HG02885 (cell line): ENCODE data around the gene AURKAIP1.
"Not testable (repeated sequence)": the region's sequence is repeated elsewhere in the genome, so short reads cannot be mapped to it uniquely, and the experiment has no call there.

Experiments used
- ATAC-seq: cut with Tn5 transposase; IDR thresholded peaks from one replicate; pipeline ENCODE4 v1.9.1; 2021; ENCODE audit warnings: mild to moderate bottlenecking; ENCODE audit not compliant: unreplicated experiment, poor library complexity

AURKAIP1 gene

DNA sequence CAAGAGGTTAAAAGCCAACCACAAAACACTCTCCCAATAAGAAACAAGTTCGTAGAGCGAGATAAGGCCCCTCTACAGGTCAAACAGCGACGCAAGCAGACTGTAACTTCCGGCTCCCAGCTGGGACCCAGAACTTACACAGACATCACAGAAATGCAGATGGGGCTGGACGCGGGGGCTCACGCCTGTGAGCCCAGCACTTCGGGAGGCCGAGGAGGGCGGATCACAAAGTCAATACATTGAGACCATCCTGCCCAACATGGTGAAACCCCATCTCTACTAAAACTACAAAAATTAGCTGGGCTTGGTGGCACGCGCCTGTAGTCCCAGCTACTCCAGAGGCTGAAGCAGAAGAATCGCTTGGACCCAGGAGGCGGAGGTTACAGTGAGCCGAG is 13.1 kb upstream of the AURKAIP1 start:
- ATAC-seq: no peak

DNA sequence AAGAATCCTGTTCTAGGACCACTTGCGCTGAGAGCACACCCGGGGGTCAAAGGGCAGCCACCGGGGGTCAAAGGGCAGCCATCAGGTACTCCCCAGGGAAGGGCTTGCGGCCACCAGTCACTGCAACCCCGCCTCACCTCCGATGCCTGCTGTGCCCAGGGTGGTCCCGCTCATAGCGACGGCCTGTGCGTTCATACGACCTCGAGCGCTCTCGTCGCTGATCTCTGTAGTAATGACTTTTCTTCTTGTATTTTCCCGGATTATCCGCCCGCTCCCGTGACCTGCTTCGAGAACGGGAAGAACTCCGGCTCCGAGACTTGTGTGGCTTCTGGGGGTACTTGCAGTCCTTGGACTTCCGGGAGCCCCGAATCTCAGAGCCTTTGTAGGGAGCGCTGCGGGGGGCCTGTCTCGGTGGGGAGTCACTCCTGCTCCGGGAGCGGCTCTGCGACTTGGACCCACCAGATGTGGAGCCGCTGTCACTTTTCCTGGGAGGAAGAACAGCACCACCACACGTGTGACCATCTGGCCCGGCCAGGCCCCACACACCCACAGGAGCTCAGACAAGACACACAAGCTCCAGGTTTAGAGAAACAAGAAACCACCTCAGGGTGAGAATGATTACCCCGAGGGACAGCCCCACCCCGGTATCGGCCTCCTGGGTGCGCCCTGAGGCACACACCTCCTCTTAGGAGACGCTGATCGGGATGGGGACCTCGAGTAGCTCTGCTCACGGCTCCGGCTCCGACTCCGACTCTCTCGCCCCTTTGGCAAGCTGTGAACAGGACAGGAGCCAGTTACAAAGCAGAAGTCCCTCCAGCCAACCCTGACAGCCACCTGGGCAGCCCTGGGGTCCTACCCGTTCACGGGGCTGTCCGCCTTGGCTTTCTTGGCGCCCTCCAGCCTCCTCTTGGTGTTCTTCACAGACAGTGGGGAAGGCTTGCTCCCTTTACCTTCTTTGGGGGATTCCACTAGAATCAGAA is 12.4 kb upstream of the AURKAIP1 start:
- no peak for ATAC-seq

- ATAC-seq: no peak
These were observed 10.9 kb upstream of the AURKAIP1 start for GRCh38 chr1:1385931-1386330.

DNA sequence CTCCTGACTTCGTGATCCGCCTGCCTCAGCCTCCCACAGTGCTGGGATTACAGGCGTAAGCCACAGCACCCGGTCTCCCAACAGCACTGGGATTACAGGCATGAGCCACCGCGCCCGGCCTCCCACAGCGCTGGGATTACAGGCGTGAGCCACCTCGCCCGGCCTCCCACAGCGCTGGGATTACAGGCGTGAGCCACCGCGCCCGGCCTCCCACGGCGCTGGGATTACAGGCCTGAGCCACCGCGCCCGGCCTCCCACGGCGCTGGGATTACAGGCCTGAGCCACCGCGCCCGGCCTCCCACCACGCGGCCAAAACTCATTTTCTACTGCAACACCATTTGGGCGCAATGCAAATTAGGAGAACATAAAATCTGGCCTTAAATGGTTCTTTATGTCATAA is 10.3 kb upstream of the AURKAIP1 start:
- ATAC-seq: not testable (repeated sequence)

GRCh38 chr1:1381294-1381693 is 6.3 kb upstream of the AURKAIP1 start:
- no peak for ATAC-seq

DNA sequence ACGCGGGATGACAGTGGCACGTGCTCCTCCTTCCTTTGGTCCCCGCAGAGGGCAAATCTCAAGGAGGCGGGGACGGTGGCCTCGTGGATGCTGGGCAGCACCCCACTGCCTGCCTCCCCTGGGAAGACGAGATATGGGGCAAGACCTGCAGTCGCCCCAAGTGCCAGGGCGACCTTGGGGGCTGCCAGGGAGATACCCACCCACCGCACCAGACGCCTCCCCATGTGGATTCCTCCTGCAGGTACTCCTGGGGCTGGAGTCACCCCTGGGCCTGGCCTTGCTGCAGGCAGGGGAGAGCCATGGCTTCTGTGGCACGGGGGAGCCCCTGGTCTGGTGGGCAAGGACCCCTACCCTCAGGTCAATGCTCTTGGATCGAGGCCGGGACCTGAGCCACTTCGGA is 5.9 kb upstream of the AURKAIP1 start:
- ATAC-seq: no peak

DNA sequence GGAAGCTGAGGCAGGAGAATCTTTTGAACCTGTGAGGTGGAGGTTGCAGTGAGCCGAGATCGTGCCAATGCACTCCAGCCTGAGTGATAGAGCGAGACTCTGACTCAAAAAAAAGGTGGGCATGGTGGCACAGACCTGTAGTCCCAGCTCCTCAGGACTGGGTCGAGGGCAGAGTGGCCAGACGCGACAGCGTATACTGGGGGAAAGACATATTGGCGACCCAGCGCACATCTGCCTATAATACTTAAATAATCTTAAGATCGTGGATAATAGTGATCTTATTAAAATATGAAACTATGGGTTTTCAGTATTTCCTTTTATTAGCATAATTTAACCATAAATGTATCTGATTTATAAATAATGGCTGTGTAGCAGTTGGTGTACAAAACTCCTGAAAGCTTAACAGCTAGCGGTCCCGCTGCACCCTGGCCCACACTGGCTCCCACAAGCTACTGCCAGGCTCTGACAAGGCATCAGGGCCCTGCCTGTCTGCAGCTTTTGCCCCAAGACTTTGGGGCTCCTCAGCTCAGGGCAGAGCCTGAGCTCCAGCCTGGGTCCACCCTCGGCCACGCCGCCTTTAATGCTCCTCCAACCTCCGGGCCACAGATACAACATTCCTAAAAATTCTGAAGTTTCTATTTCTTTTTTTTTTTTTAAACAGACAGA is 2.7 kb upstream of the AURKAIP1 start:
- ATAC-seq: no peak

- ATAC-seq: no peak
These were observed 1.7 kb upstream of the AURKAIP1 start for GRCh38 chr1:1376551-1377226.

GRCh38 chr1:1374589-1374928 is 448 bp downstream of the AURKAIP1 start:
- ATAC-seq: peak; percentile 2

GRCh38 chr1:1373815-1374588 is 1.0 kb downstream of the AURKAIP1 start:
- ATAC-seq: no peak

GRCh38 chr1:1373051-1373814 is 1.8 kb downstream of the AURKAIP1 start:
- no peak for ATAC-seq

- no peak for ATAC-seq
These were observed 3.0 kb downstream of the AURKAIP1 start for GRCh38 chr1:1371746-1372711.

DNA sequence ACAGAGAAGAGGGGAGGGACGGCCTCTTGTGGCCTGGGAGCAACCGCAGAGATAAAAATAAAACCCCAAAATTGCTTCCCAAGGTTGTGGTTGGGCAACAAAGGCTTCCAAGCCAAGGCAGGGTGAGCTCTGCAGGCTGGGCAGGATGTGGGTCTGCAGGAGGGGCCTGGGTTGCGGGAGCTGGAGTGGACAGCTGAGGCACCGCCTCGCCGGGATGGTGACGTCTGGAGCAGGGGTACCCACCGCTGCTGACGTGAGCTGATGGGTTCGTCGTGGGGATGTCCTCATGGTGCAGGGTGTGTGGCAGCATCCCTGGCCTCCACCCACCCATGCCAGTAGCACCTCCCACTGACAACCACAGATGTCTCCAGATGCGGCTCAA is 3.7 kb downstream of the AURKAIP1 start:
- no peak for ATAC-seq

GRCh38 chr1:1370771-1371300 is 4.2 kb downstream of the AURKAIP1 start:
- ATAC-seq: no peak

DNA sequence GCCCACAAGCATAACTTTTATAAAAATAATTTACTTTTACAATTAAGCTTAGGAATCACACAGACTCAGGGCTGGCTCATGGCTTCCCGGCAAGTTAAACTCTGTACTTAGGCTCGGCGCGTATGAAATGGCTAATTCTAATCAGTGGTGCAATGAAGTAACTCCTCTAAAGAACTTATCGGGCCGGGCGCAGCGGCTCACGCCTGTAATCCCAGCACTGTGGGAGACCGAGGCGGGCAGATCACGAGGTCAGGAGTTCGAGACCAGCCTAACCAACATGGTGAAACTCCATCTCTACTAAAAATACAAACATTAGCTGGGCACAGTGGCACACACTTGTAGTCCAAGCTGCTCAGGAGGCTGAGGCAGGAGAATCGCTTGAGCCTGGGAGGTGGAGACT is 4.9 kb downstream of the AURKAIP1 start:
- ATAC-seq: not testable (repeated sequence)

DNA sequence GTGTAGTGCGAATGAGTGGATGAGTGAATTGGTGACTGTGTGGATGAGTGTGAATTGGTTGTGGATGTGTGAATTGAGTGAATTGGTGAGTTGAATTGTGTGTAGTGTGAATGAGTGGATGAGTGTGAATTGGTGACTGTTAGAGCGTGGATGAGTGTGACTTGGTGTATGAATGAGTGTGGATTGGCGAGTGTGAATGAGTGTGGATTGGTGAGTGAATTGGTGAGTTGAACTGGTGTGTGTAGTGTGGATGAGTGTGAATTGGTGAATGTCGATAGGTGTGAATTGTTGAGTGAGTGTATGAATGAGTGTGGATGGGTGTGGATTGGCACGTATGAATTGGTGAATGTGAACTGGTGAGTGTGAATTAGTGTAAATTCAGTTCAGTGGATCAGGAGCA is 7.7 kb downstream of the AURKAIP1 start:
- ATAC-seq: no peak

- no peak for ATAC-seq
These were observed 8.3 kb downstream of the AURKAIP1 start for GRCh38 chr1:1366699-1367066.
